HG03378 (cell line): ENCODE data around the gene OAF.
"Not testable (repeated sequence)": the region's sequence is repeated elsewhere in the genome, so short reads cannot be mapped to it uniquely, and the experiment has no call there.

ENCODE experiments used
- ATAC-seq: cut with Tn5 transposase; IDR thresholded peaks from one replicate; pipeline ENCODE4 v1.9.1; 2021; ENCODE audit warnings: mild to moderate bottlenecking, moderate library complexity; ENCODE audit not compliant: unreplicated experiment

OAF gene

DNA sequence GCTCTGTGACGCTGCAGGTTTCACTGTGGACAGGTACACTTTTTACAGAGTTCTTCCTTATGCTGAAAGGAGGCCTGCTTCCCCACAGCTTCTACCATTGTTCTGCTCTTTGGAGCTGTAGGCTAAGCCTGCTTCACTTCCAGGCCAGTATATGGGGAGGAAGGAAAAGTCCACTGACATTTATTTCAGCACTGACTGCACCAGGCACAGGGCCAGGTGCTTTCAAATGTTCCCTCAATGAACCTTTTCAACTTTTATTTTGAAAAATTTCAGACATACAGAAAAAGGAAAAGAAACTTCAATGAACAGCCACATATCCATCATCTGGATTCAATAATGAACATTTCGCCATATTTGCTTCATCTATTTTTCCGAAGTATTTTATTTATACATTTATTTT is 51.1 kb downstream of the OAF start:
- no peak for ATAC-seq

DNA sequence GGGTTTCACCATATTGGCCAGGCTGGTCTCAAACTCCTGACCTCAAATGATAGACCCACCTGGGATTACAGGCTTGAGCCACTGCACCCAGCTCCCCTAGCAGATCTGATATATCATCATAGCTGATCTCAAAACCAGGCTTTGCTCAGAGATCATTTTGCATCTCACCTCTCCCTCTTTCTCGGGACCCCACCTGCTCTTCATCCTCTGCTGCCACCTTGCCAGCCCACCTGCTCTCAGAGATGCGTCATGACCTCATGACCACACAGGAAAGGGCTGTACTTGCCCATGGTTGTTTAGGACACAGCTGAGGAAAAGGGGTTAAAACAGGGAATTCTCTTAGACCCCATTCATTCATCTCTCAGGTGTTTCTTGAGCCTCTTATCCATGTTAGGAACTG is 56.5 kb downstream of the OAF start:
- no peak for ATAC-seq

DNA sequence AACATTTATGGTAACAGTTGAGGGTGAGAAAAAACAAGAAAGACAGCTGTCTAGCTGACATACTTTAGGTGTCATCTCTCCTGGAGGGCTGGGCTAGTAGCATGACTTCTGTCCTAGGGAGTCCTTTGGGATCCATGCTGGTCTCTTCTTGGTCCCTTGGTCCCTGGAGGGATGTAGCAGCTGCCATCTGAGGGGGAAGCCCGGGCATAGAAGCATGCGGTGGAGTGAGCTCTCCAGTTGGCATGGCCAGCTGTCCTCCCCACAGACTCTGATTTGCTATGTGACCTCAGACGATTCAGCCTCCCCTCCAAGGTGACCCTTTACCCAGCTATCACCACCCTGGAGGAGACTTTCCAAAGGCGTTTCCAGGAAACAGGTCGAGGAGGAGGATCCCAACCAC is 57.9 kb downstream of the OAF start:
- ATAC-seq = no peak

DNA sequence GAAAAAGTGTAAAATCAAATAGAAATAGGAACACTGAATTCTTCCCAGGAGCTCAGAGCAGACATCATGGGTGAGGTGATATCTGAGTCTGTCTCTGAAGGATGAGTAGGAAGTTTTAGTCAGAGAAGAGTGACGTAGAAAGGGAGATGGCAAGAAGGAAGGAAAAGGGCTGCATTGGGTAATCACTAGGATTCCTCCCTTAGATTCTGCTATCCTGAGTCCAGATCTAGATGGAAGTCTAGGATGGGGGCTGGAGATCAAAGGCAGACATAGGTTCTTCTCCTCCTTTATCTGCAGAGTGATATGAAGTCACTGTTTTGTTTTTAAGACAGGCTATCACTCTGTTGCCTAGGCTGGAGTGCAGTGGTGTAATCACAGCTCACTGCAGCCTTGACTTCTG is 59.6 kb downstream of the OAF start:
- ATAC-seq = no peak

DNA sequence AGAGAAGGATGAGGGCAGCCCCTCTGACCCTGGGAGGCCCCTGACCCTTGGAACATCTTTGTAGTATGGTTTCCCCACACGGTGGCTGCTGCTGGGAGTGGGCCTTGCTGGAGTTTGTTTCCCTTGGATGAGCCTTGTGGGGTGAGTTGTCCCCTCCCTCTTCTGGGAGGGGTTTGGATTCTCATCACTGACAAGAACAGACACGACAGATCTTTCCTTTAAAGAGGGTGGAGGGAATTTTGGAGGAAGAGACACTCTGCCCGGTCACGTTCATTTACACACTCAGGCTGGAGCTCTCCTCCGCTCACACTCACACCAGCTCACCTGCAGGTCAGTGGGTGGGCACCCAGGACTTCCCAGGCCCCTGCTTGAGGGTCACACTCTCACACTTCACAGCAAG is 60.8 kb downstream of the OAF start:
- no peak for ATAC-seq

DNA sequence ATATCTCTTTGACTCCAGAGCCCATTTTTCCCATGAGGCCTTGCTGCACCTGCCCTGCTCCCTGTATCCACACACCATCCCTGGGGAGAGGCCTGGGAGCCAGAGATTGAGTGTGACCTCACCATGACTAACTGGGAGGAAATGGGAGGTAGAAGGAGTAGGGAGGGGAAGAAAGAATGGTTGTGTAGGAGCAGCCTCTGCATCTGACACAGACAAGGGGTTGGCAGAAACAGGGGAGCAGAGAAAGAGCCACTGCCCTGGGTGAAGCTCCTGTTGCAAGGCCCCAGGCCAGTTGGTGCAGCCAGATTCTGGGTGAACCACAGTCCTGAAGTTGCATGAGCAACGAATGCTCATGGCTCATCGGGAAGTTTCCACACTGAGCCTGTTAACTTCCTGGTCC is 61.5 kb downstream of the OAF start:
- ATAC-seq = no peak

DNA sequence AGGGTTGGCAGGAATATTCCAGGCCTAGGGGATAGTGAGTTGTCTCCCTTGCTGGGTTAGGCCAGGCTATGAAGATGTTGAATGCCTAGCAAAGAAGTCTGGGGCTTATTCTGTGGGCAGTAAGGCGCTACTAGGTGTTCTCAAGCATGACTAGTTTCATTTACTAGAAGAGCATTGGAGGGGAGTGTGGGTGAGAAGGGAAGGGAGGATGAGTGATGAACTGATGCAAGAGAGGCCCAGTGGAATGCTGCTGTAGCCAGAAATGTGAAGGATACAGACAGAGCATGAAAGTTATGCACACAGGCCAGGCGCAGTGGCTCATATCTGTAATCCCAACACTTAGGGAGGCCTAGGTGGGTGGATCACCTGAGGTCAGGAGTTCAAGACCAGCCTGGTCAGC is 62.6 kb downstream of the OAF start:
- ATAC-seq = no peak

DNA sequence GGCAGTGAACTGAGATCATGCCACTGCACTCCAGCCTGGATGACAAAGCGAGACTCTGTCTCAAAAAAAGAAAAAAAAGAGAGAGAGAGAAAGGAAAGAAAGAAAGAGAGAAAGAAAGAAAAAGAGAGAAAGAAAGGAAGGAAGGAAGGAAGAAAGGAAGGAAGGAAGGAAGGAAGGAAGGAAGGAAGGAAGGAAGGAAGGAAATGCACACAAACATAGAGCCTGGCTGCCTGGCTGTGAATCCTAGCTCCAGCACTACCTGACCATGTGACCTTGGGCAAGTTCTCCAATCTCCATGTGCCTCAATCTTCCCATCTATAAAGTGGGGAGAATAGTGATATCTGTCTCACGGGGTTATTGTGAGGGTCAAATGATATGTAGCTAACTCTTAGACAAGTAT is 63.1 kb downstream of the OAF start:
- ATAC-seq = not testable (repeated sequence)

DNA sequence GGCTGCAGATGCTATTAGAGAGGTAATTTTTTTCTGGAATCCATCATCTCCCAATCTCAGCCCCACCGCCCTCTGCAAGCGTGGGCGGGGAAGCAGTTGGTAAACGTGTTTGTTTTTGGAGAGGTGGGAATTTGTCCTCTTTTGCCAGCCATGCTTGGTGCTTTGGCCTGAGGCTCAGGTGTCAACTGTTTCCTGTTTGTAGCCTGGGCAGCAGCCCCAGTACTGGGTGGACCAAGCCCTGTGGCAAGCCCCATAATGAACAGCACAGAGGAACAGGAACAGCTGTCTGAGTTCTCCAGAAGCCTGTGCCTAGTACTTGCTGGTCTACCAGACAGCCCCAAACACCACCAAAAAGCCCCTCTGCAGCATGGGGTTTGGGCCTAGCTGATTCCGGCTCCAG is 68.7 kb downstream of the OAF start:
- ATAC-seq = no peak
